ENCODE measurements around the gene ATRNL1.

The ATRNL1 gene

DNA sequence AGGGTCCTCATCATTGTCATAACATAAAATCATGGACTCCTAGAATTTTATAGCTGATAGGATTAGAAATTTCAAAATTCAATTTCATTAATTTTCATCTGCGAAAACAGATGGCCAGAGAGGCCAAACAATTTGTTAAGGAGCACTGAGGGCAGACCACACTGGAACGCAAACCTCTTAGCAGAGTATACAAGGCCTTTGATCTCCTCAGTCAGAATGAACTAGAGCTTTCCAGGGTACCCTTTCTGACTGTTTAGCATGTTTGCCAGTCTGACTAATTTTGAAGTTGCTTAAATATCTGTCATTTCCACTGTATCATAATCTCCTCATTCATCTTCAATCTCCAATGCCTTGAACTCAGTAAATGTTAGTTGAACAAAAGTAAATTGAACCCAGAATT, 41.9 kb upstream of the ATRNL1 start:
- H3K9me3 ChIP-seq (ENCODE audit: control insufficient read depth, low read length) = no peaks in the 10 kb centered on the region
- H3K4me2 ChIP-seq (ENCODE audit: low read length) = no peak overlapping the region
- no peak overlapping the region for H3K9ac ChIP-seq
- H2AFZ ChIP-seq = no peak overlapping the region
- H3K27ac ChIP-seq = no peak overlapping the region
- H3K27me3 ChIP-seq (ENCODE audit: control insufficient read depth, insufficient read depth, low read length) = no peaks in the 10 kb centered on the region
- no peak overlapping the region for H3K4me3 ChIP-seq (ENCODE audit: low read depth, low read length)
- TF ChIP-seq, protein P1, sequence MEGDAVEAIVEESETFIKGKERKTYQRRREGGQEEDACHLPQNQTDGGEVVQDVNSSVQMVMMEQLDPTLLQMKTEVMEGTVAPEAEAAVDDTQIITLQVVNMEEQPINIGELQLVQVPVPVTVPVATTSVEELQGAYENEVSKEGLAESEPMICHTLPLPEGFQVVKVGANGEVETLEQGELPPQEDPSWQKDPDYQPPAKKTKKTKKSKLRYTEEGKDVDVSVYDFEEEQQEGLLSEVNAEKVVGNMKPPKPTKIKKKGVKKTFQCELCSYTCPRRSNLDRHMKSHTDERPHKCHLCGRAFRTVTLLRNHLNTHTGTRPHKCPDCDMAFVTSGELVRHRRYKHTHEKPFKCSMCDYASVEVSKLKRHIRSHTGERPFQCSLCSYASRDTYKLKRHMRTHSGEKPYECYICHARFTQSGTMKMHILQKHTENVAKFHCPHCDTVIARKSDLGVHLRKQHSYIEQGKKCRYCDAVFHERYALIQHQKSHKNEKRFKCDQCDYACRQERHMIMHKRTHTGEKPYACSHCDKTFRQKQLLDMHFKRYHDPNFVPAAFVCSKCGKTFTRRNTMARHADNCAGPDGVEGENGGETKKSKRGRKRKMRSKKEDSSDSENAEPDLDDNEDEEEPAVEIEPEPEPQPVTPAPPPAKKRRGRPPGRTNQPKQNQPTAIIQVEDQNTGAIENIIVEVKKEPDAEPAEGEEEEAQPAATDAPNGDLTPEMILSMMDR (IDR thresholded peaks at IDR 0.05) = no peak
- H3K79me2 ChIP-seq = no peaks in the 10 kb centered on the region
- H3K36me3 ChIP-seq (ENCODE audit: control insufficient read depth, insufficient read depth, low read length) = no peaks in the 10 kb centered on the region
- H3K4me1 ChIP-seq = no peaks in the 10 kb centered on the region

DNA sequence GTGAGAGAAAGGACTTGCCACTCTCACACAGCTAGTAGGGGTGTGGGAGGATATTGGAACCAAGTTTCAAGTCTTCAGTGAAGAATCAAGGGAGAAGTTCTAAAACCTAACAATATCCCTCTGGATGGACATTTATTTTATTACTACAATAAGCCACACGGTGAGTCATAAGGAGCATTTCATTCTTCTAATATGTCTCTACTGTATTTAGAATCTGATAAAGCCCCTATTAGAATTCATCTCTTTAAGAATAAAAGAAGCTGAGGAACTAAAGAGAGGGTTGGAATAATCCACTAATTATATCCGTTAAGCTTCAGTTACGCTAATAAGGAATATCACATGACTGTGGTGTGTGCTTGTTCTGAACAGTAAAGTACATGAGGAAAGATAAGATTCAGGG, 40.9 kb upstream of the ATRNL1 start:
- H3K27ac ChIP-seq = no peak overlapping the region
- H3K9me3 ChIP-seq (ENCODE audit: control insufficient read depth, low read length) = no peaks in the 10 kb centered on the region
- no peaks in the 10 kb centered on the region for H3K4me1 ChIP-seq
- TF ChIP-seq, protein P1 (IDR thresholded peaks at IDR 0.05) = no peak
- no peaks in the 10 kb centered on the region for H3K36me3 ChIP-seq (ENCODE audit: control insufficient read depth, insufficient read depth, low read length)
- no peak overlapping the region for H3K4me3 ChIP-seq (ENCODE audit: low read depth, low read length)
- no peaks in the 10 kb centered on the region for H3K79me2 ChIP-seq
- H3K4me2 ChIP-seq (ENCODE audit: low read length) = no peak overlapping the region
- H3K9ac ChIP-seq = no peak overlapping the region
- no peak overlapping the region for H2AFZ ChIP-seq
- no peaks in the 10 kb centered on the region for H3K27me3 ChIP-seq (ENCODE audit: control insufficient read depth, insufficient read depth, low read length)

DNA sequence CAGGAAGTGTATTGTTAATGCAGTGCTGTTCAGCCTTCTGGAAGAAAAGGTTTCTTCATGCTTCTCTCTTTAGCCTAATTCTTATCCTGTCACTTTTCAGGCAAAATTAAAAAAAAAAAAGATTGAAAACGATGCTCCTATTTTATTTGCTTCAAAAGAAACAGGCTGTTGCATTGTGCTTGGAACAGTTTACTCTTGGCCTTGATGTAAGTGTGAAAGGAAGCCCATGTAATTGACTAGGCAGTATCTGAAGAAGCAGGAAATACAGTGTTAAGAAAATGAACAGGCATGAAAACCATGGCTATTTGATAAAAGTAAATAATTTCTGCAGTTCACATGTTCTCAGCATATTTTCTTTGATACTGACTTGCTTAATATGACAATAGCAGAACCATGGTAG, 40.4 kb upstream of the ATRNL1 start:
- Histone ChIP-seq H3K27ac (no peak overlapping the region), H3K9me3 (ENCODE audit: control insufficient read depth, low read length) (no peaks in the 10 kb centered on the region), H3K9ac (no peak overlapping the region), H2AFZ (no peak overlapping the region), H3K79me2 (no peaks in the 10 kb centered on the region), H3K4me1 (no peaks in the 10 kb centered on the region), H3K27me3 (ENCODE audit: control insufficient read depth, insufficient read depth, low read length) (no peaks in the 10 kb centered on the region), H3K36me3 (ENCODE audit: control insufficient read depth, insufficient read depth, low read length) (no peaks in the 10 kb centered on the region), H3K4me2 (ENCODE audit: low read length) (no peak overlapping the region), H3K4me3 (ENCODE audit: low read depth, low read length) (no peak overlapping the region)
- TF ChIP-seq, protein P1 (IDR thresholded peaks at IDR 0.05) = no peak

DNA sequence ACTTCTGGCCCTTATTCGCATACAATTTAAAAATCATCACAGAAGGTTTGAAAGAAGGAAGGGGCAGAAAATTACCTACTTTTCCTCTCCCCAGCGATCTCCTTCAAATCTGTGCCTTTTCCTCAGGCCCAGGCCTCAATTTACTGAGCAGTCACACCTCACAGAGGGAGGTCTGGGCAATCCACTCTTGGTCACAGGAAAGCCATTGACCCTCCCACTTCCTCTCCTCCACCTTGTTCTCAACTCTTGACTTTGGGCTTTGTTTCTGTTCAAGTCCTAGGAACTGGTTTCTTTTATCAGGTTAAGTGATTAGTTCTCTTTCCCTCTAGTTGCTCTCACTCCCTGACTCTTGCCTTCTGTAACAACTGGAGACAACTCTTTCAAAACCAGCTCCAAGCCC, 37.0 kb upstream of the ATRNL1 start:
- H3K9ac ChIP-seq = no peak overlapping the region
- H3K36me3 ChIP-seq (ENCODE audit: control insufficient read depth, insufficient read depth, low read length) = no peaks in the 10 kb centered on the region
- no peaks in the 10 kb centered on the region for H3K27me3 ChIP-seq (ENCODE audit: control insufficient read depth, insufficient read depth, low read length)
- H3K4me1 ChIP-seq = no peaks in the 10 kb centered on the region
- no peak overlapping the region for H3K27ac ChIP-seq
- no peaks in the 10 kb centered on the region for H3K79me2 ChIP-seq
- H2AFZ ChIP-seq = no peak overlapping the region
- H3K9me3 ChIP-seq (ENCODE audit: control insufficient read depth, low read length) = no peaks in the 10 kb centered on the region
- TF ChIP-seq, protein P1 (IDR thresholded peaks at IDR 0.05) = no peak
- no peak overlapping the region for H3K4me2 ChIP-seq (ENCODE audit: low read length)
- H3K4me3 ChIP-seq (ENCODE audit: low read depth, low read length) = no peak overlapping the region

DNA sequence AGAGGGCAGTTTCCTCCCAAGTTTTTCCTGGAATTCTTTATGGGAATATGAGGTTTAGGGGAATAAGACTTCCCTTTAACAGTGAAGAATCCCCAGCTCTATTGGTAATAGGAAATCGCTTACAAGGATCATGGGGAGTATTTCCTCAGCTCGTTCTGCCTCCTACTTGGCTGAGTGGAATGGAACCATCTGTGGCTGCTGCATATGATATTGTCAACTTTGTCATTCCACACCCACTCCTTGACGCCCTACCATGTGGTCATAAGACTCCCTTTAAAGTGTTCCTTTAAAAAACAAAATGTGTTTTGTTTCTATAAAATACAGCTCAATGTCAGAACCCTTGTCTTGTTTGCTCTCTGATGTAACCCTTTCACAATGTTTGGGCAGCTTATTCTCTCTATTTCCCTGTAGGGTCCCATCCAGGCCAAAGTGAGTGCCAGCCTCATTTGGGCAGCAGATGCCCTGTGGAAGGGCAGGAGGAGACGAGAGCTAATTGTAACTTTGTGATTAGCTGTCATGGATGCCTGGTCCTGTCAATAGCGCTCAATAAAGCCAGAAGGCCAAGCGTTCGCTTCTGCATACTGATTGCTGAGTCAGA, 33.8 kb upstream of the ATRNL1 start:
- Histone ChIP-seq H3K4me2 (ENCODE audit: low read length) (no peak overlapping the region), H3K9me3 (ENCODE audit: control insufficient read depth, low read length) (no peaks in the 10 kb centered on the region), H3K9ac (no peak overlapping the region), H3K36me3 (ENCODE audit: control insufficient read depth, insufficient read depth, low read length) (no peaks in the 10 kb centered on the region), H3K4me1 (no peaks in the 10 kb centered on the region), H3K27me3 (ENCODE audit: control insufficient read depth, insufficient read depth, low read length) (no peaks in the 10 kb centered on the region), H3K27ac (no peak overlapping the region), H3K79me2 (no peaks in the 10 kb centered on the region), H3K4me3 (ENCODE audit: low read depth, low read length) (no peak overlapping the region), H2AFZ (no peak overlapping the region)
- TF ChIP-seq, protein P1 (IDR thresholded peaks at IDR 0.05) = no peak

Data from parathyroid adenoma (tissue), 2 donors.